Cerebellar cortex (tissue), 1 donor: ENCODE measurements around the gene EPB41L4B.

Experiments used
- DNase-seq: peaks from one replicate; pipeline ENCODE4 v3.0.0-alpha.2; 2015; ENCODE audit warnings: low spot score

EPB41L4B gene

GRCh38 chr9:109269839-109270238 is 51.0 kb downstream of the EPB41L4B start:
- DNase-seq, result no peak

GRCh38 chr9:109269081-109269480 is 51.8 kb downstream of the EPB41L4B start:
- DNase-seq, result no peak

- DNase-seq, result no peak
Measured at GRCh38 chr9:109267555-109267954, 53.3 kb downstream of the EPB41L4B start.

GRCh38 chr9:109264877-109265587 is 55.8 kb downstream of the EPB41L4B start:
- DNase-seq, result no peak

GRCh38 chr9:109263358-109263757 is 57.5 kb downstream of the EPB41L4B start:
- DNase-seq, result no peak

GRCh38 chr9:109258481-109259302 is 62.2 kb downstream of the EPB41L4B start:
- DNase-seq, result no peak

- no peak for DNase-seq
Measured at GRCh38 chr9:109256336-109256735, 64.5 kb downstream of the EPB41L4B start.

- DNase-seq, result no peak
Measured at GRCh38 chr9:109255394-109255793, 65.5 kb downstream of the EPB41L4B start.

- no peak for DNase-seq
Measured at GRCh38 chr9:109254317-109254716, 66.5 kb downstream of the EPB41L4B start.

GRCh38 chr9:109253637-109254284 is 67.1 kb downstream of the EPB41L4B start:
- no peak for DNase-seq

- DNase-seq, result no peak
Measured at GRCh38 chr9:109253241-109253636, 67.6 kb downstream of the EPB41L4B start.

GRCh38 chr9:109252291-109252690 is 68.6 kb downstream of the EPB41L4B start:
- DNase-seq, result no peak

- DNase-seq, result no peak
Measured at GRCh38 chr9:109251776-109252106, 69.1 kb downstream of the EPB41L4B start.

GRCh38 chr9:109251080-109251775 is 69.6 kb downstream of the EPB41L4B start:
- DNase-seq, result no peak

- DNase-seq, result no peak
Measured at GRCh38 chr9:109250771-109251079, 70.1 kb downstream of the EPB41L4B start.

GRCh38 chr9:109250311-109250741 is 70.5 kb downstream of the EPB41L4B start:
- no peak for DNase-seq

GRCh38 chr9:109249615-109250014 is 71.2 kb downstream of the EPB41L4B start:
- no peak for DNase-seq

GRCh38 chr9:109248133-109248581 is 72.7 kb downstream of the EPB41L4B start:
- no peak for DNase-seq

GRCh38 chr9:109247228-109247627 is 73.6 kb downstream of the EPB41L4B start:
- DNase-seq, result no peak

- peak; percentile 24 for DNase-seq
Measured at GRCh38 chr9:109246533-109246932, 74.3 kb downstream of the EPB41L4B start.

GRCh38 chr9:109245310-109245897 is 75.5 kb downstream of the EPB41L4B start:
- DNase-seq, result no peak
